ENCODE results near the gene SLC27A3. TPM values are rescaled to one million over a fixed set of nuclear protein-coding genes. Genes with fewer than 3 reads are reported as not detected.

Gene SLC27A3
- total RNA-seq, 2 donors from 2014 or later = 24.1 to 27.9 TPM

DNA sequence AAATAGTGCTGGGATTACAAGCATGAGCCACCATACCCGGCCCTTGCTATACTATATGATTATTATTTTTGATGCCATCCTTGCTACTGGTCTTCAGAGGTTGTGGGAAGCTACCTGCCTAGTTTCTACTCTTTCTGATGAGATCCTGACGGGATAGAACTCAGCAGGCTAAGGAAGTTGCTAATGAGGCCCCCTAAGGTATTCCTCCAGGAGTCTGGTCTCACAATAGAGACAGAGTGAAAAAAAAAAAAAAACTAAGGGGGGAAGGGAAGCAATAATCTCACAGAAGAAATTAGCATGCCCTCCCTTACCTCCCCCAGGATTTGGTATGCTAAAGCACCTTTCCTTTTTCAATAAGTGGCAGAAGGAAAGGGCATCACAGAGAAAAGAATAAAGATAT is 29.8 kb upstream of the SLC27A3 start:
- no peak overlapping the region for H3K27ac ChIP-seq
- TF ChIP-seq, protein P1, sequence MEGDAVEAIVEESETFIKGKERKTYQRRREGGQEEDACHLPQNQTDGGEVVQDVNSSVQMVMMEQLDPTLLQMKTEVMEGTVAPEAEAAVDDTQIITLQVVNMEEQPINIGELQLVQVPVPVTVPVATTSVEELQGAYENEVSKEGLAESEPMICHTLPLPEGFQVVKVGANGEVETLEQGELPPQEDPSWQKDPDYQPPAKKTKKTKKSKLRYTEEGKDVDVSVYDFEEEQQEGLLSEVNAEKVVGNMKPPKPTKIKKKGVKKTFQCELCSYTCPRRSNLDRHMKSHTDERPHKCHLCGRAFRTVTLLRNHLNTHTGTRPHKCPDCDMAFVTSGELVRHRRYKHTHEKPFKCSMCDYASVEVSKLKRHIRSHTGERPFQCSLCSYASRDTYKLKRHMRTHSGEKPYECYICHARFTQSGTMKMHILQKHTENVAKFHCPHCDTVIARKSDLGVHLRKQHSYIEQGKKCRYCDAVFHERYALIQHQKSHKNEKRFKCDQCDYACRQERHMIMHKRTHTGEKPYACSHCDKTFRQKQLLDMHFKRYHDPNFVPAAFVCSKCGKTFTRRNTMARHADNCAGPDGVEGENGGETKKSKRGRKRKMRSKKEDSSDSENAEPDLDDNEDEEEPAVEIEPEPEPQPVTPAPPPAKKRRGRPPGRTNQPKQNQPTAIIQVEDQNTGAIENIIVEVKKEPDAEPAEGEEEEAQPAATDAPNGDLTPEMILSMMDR (IDR thresholded peaks at IDR 0.05) = no peak
- H3K4me1 ChIP-seq = peaks cover 10% of the 10 kb centered on the region

DNA sequence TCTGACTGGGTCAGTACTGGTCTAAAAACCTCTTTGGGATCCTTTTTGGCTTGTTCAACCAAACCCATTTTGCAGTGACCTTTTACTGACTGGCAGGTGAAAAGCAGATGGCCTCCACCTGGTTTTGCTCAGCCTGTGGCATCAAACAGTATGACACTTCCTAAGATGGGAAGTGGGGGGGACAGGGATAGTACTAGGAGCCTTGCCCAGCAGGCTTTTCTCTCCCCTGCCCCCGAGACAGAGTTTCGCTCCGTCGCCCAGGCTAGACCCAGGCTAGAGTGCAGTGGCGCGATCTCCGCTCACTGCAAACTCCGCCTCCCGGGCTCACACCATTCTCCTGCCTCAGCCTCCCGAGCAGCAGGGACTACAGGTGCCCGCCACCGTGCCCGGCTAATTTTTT is 29.0 kb upstream of the SLC27A3 start:
- Histone ChIP-seq H3K36me3 (peaks cover 16% of the 10 kb centered on the region), H3K27me3 (no peaks in the 10 kb centered on the region), H3K9me3 (no peaks in the 10 kb centered on the region), H3K4me3 (no peak overlapping the region), H3K4me1 (peaks cover 17% of the 10 kb centered on the region), H3K27ac (no peak overlapping the region), H3K9ac (ENCODE audit: low read depth in 2 of 2, low read length in 2 of 2) (no peak overlapping the region)
- DNase-seq = no peak
- TF ChIP-seq, protein P1 (IDR thresholded peaks at IDR 0.05) = no peak
- intact Hi-C loops (cut with DNase I) = loop anchor here (5.0 kb wide), 2 partner anchors 69 to 239 kb away; partner anchors contain the start of gene NPR1

More for the DNA sequence above, 29.8 kb upstream of the SLC27A3 start:
- intact Hi-C loops (cut with DNase I) = loop anchor here (5.0 kb wide), 2 partner anchors 68 to 238 kb away; partner anchors contain the start of gene NPR1
- no peaks in the 10 kb centered on the region for H3K27me3 ChIP-seq
- no peak overlapping the region for H3K9ac ChIP-seq (ENCODE audit: low read depth in 2 of 2, low read length in 2 of 2)
- no peak overlapping the region for H3K4me3 ChIP-seq
- H3K9me3 ChIP-seq = no peaks in the 10 kb centered on the region
- no peak for DNase-seq
- peaks cover 18% of the 10 kb centered on the region for H3K36me3 ChIP-seq

DNA sequence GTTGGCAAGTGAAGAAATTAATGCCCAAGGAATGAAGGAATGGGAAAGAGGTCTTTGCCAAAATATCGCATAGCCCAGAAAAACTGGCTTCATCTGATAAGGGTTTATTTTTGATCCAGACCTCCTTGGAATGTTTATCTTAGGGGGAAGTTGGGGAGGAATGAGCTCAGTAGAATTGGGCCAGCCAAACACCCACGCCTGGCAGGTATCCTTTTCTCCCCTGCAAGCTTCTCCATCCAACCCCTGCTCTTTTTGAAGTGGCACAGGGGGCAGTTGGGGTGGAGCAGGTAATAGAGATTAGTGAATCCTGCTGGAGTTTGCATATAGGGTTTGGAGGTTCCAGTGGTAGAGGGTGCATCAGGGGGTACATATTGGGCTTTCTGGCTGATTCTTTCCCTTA is 26.3 kb upstream of the SLC27A3 start:
- H3K27ac ChIP-seq = no peak overlapping the region
- no peak overlapping the region for H3K9ac ChIP-seq (ENCODE audit: low read depth in 2 of 2, low read length in 2 of 2)
- no peaks in the 10 kb centered on the region for H3K27me3 ChIP-seq
- no peaks in the 10 kb centered on the region for H3K9me3 ChIP-seq
- H3K4me1 ChIP-seq = peaks cover 17% of the 10 kb centered on the region
- peaks cover 15% of the 10 kb centered on the region for H3K36me3 ChIP-seq
- intact Hi-C loops (cut with DNase I) = loop anchor here (5.0 kb wide), 2 partner anchors 72 to 242 kb away; partner anchors contain the start of gene NPR1
- no peak overlapping the region for H3K4me3 ChIP-seq
- TF ChIP-seq, protein P1 (IDR thresholded peaks at IDR 0.05) = no peak
- DNase-seq = no peak

DNA sequence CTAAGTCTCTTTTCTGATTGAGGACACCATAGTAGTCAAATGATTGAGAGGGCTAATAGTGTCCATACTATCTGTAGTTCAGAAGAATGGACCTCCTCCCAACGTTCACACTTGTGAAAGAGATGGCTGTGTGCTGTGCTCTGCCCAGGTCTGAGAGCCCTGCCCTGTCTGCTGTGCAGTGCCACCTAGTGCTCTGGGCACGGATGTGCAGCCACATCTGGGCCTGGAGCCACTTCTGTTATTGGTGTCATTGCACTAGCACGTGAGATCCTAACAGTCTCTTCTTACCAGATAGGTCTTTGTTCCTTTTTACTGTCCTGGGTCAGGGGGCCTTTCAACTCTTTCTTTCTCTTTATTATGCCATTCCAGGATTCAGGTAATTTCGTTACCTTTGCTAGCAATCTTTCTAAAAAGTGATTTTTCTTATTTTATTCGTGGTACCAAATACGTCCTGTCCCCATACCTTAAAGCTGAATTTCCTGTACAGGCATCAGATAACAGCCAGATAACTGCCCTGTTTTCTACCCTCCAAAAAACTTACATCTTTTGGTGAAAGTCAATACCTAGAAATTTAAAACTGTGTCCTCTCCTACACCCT is 25.7 kb upstream of the SLC27A3 start:
- no peaks in the 10 kb centered on the region for H3K9me3 ChIP-seq
- peaks cover 15% of the 10 kb centered on the region for H3K36me3 ChIP-seq
- no peak overlapping the region for H3K4me3 ChIP-seq
- H3K9ac ChIP-seq (ENCODE audit: low read depth in 2 of 2, low read length in 2 of 2) = no peak overlapping the region
- peaks cover 17% of the 10 kb centered on the region for H3K4me1 ChIP-seq
- TF ChIP-seq, protein P1 (IDR thresholded peaks at IDR 0.05) = peak; percentile 95
- DNase-seq = peak; percentile 84
- H3K27me3 ChIP-seq = no peaks in the 10 kb centered on the region
- intact Hi-C loops (cut with DNase I) = loop anchor here (5.0 to 10.0 kb wide), 3 partner anchors 72 to 242 kb away; partner anchors contain the start of gene NPR1
- H3K27ac ChIP-seq = no peak overlapping the region

DNA sequence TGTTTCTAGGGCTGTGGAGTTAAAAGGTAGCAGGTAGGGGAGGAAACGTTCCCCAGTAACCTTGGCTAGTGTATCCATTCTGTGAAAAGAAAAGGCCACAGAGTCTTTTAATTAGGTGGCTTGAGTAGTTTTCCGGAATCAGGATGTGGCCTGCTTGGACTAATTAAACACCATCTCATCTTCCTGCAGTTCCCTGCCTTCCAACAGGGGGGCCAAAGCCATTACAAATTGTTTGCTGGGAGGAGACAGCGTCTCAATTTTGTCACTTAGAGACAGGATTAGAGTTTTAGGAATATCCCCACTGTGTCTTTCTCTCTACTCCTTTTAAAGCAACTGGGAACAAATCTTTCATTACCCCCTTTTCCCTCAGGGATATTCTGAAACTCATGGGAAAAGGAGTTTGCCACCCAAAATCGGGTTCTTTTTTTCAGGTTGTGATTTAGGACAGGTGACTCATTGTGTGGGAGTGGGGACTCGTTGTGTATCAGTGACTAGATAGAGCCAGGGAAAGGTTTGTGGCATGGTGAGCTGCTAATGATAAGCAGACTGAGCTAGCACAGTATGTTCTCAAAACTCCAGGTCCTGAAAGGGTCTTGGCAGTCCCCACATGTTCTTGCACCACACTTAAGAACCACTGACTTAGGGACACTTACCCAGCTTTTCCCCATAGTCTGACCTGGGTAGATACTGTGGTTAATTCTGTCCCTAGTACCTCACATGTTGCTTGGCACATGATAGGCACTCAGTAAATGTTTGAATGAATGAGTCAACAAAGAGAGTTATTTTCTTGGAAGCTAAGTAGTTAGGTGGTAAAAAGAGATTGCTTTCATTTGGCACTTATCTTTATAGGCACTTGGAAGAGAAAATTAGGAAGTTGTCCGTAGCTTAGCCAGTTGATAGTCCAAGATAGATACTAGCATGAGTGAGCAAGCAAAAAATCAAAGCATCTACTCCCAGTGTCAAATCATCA is 24.9 kb upstream of the SLC27A3 start:
- DNase-seq = no peak
- Histone ChIP-seq H3K9ac (ENCODE audit: low read depth in 2 of 2, low read length in 2 of 2) (peak overlapping the region in 1 of 2 donors; percentile 16), H3K27ac (no peak overlapping the region)

More for the DNA sequence above, 24.9 kb upstream of the SLC27A3 start:
- Histone ChIP-seq H3K4me3 (no peak overlapping the region), H3K27me3 (no peaks in the 10 kb centered on the region), H3K4me1 (peaks cover 17% of the 10 kb centered on the region), H3K9me3 (no peaks in the 10 kb centered on the region), H3K36me3 (peaks cover 15% of the 10 kb centered on the region)
- TF ChIP-seq, protein P1 (IDR thresholded peaks at IDR 0.05) = no peak
- intact Hi-C loops (cut with DNase I) = loop anchor here (10.0 kb wide), 1 partner anchor 176 kb away; no protein-coding TSS in a partner anchor

Data from colonic mucosa (tissue), 4 donors.